IMR-90 (cell line): Measurements from ENCODE around the gene DOCK1. TPM values are rescaled to one million over a fixed set of nuclear protein-coding genes. Genes with fewer than 3 reads are reported as not detected.

Experiments used
- ATAC-seq: fragments of 200-7000 bp; cut with Tn5 transposase; 2 replicates; pipeline ENCODE4 v1.9.1; 2020; ENCODE audit warnings: low read depth, mild to moderate bottlenecking, moderate library complexity
- BruUV-seq: library from RNA; stranded (reverse); fragments of 400-500 nt; replicated peaks from 2 replicates; lab custom pipeline; 2021; lab: Mats Ljungman, UMichigan
- CTCF ChIA-PET: fragments of 300-600 bp; formaldehyde crosslinking; extraction: SDS; loops from one replicate; lab custom pipeline; 2021; ENCODE audit warnings: antibody characterized with exemption; lab: Yijun Ruan, JAX
- POLR2A ChIA-PET: fragments of 300-600 bp; sonication (Branson Sonifier 250); formaldehyde crosslinking; loops from one replicate; lab custom pipeline; 2022; ENCODE audit warnings: antibody characterized with exemption; ENCODE audit not compliant: unreplicated experiment; lab: Charles Lee
- DNase-seq: peaks from one replicate; pipeline ENCODE4 v3.0.0; 2013
- H2AFZ ChIP-seq: replicated peaks from 2 replicates; pipeline ENCODE3; 2013; ENCODE audit warnings: low read length, mild to moderate bottlenecking; ENCODE audit not compliant: poor library complexity
- H2AK5ac ChIP-seq: 2 replicates; pipeline ENCODE4 v1.6.1; 2013; ENCODE audit warnings: low read depth, low read length, inconsistent platforms
- H2AK9ac ChIP-seq: replicated peaks from 2 replicates; pipeline ENCODE3; 2013; ENCODE audit warnings: mild to moderate bottlenecking, low read depth, low read length, moderate library complexity; ENCODE audit not compliant: poor library complexity
- H2BK120ac ChIP-seq: 2 replicates; pipeline ENCODE4 v1.6.1; 2013; ENCODE audit warnings: low read depth, low read length, inconsistent platforms
- H2BK15ac ChIP-seq: 3 replicates; pipeline ENCODE4 v1.6.1; 2013; ENCODE audit warnings: low read depth, low read length, inconsistent platforms
- H2BK20ac ChIP-seq: 2 replicates; pipeline ENCODE4 v1.6.1; 2013; ENCODE audit warnings: low read depth, mild to moderate bottlenecking, inconsistent platforms, low read length, moderate library complexity
- H2BK5ac ChIP-seq: 2 replicates; pipeline ENCODE4 v1.6.1; 2013; ENCODE audit warnings: mild to moderate bottlenecking, low read depth, low read length, inconsistent platforms; ENCODE audit not compliant: poor library complexity, severe bottlenecking
- H3K14ac ChIP-seq: replicated peaks from 2 replicates; pipeline ENCODE4 v1.6.1; 2013; ENCODE audit warnings: low read depth, low read length, inconsistent platforms
- H3K18ac ChIP-seq: 2 replicates; pipeline ENCODE4 v1.6.1; 2013; ENCODE audit warnings: low read depth, low read length, control low read depth
- H3K23ac ChIP-seq: 2 replicates; pipeline ENCODE4 v1.6.1; 2013; ENCODE audit warnings: low read depth, low read length, inconsistent platforms
- H3K27ac ChIP-seq: 2 replicates; pipeline ENCODE4 v1.5.1; 2013; ENCODE audit warnings: mild to moderate bottlenecking, control low read depth, low read length; ENCODE audit not compliant: insufficient read depth
- H3K27me3 ChIP-seq: 2 replicates; pipeline ENCODE4 v1.6.1; 2013; ENCODE audit warnings: low read length; ENCODE audit not compliant: control insufficient read depth, insufficient read depth
- H3K36me3 ChIP-seq: 2 replicates; pipeline ENCODE4 v1.6.1; 2013; ENCODE audit warnings: low read length, mixed read lengths; ENCODE audit not compliant: control insufficient read depth, insufficient read depth
- H3K4ac ChIP-seq: 2 replicates; pipeline ENCODE4 v1.6.1; 2013; ENCODE audit warnings: low read depth, low read length, inconsistent platforms
- H3K4me1 ChIP-seq: 2 replicates; pipeline ENCODE4 v1.6.1; 2013; ENCODE audit warnings: low read length, mixed read lengths; ENCODE audit not compliant: control insufficient read depth, insufficient read depth
- H3K4me2 ChIP-seq: 2 replicates; pipeline ENCODE4 v1.6.1; 2013; ENCODE audit warnings: low read depth, mild to moderate bottlenecking, control low read depth, low read length, moderate library complexity
- H3K4me3 ChIP-seq: 2 replicates; pipeline ENCODE4 v1.5.1; 2013; ENCODE audit warnings: low read depth, mild to moderate bottlenecking, control low read depth, low read length, moderate library complexity; ENCODE audit not compliant: insufficient read depth
- H3K56ac ChIP-seq: 2 replicates; pipeline ENCODE4 v1.6.1; 2013; ENCODE audit warnings: low read length, inconsistent platforms; ENCODE audit not compliant: insufficient read depth; ENCODE audit errors: extremely low read depth
- H3K79me1 ChIP-seq, 2 experiments: 2 replicates each; pipeline ENCODE4 v1.6.1; 2013; ENCODE audit warnings: low read length in 2 of 2, inconsistent platforms in 1 of 2, low read depth in 1 of 2
- H3K9ac ChIP-seq: 2 replicates; pipeline ENCODE4 v1.6.1; 2013; ENCODE audit warnings: low read depth, low read length, control low read depth
- H3K9me1 ChIP-seq: 2 replicates; pipeline ENCODE4 v1.6.1; 2013; ENCODE audit warnings: low read length, inconsistent platforms; ENCODE audit not compliant: insufficient read depth
- H3K9me3 ChIP-seq: 2 replicates; pipeline ENCODE4 v1.6.1; 2013; ENCODE audit warnings: low read length; ENCODE audit not compliant: control insufficient read depth, insufficient read depth
- H4K20me1 ChIP-seq: 2 replicates; pipeline ENCODE4 v1.6.1; 2013; ENCODE audit warnings: low read length, inconsistent platforms; ENCODE audit not compliant: insufficient read depth
- H4K5ac ChIP-seq: 2 replicates; pipeline ENCODE4 v1.6.1; 2013; ENCODE audit warnings: mild to moderate bottlenecking, low read depth, low read length, control low read depth
- H4K8ac ChIP-seq, 2 experiments: 2 replicates each; pipeline ENCODE4 v1.6.1; 2013; ENCODE audit warnings: low read depth in 2 of 2, low read length in 2 of 2, control low read depth in 1 of 2, inconsistent platforms in 1 of 2
- H4K91ac ChIP-seq: 2 replicates; pipeline ENCODE4 v1.6.1; 2013; ENCODE audit warnings: low read depth, low read length, inconsistent platforms; ENCODE audit not compliant: insufficient read depth
- CTCF ChIP-seq: conservative IDR thresholded peaks from 2 replicates; pipeline ENCODE4 v1.5.1; 2012; ENCODE audit warnings: mild to moderate bottlenecking, low read depth, low read length, improper control_type of control experiment
- WGBS, 2 experiments: methylation state at CpG; one replicate each; pipeline versions ENCODE4 v1.1.5 to v1.1.7; 2013; ENCODE audit warnings: missing lambda C conversion rate in 2 of 2; ENCODE audit not compliant: insufficient read length in 1 of 2; ENCODE audit errors: extremely low coverage in 2 of 2; 5-methylcytosine and 5-hydroxymethylcytosine counted together
- dilution Hi-C: fragments of 300-500 bp; cut with HindIII; formaldehyde crosslinking; loops from one replicate; pipeline ENCODE4 v1.14.3; 2018; ENCODE audit warnings: low sequenced_read_pairs; ENCODE audit not compliant: unreplicated experiment
- in situ Hi-C: fragments of 300-500 bp; cut with MboI; formaldehyde crosslinking; loops from 3 replicates; pipeline ENCODE4 v1.14.3; 2019; ENCODE audit warnings: low sequenced_read_pairs, inconsistent platforms, mixed read lengths
- intact Hi-C: fragments of 100-400 bp; cut with micrococcal nuclease; formaldehyde crosslinking; loops from 2 replicates; pipeline ENCODE4 v1.10.0; 2022
- polyA plus RNA-seq, 3 experiments: library from polyadenylated mRNA; depleted of rRNA; stranded (reverse); fragments of >200 nt; gene quantifications; 2 replicates each; pipeline ENCODE4 v1.2.3, GENCODE V29; 2012; ENCODE audit warnings: low replicate concordance in 1 of 3
- total RNA-seq: library from RNA; depleted of rRNA; stranded (reverse); fragments of >200 nt; gene quantifications from 2 replicates; pipeline ENCODE4 v1.2.3, GENCODE V29; 2012

Gene DOCK1
- total and polyA plus RNA-seq, 2 of the 4 experiments (the other 2 are of a cell fraction), result 28.2 to 71.0 TPM

- Histone ChIP-seq H3K36me3 (peaks cover 10% of the 10 kb centered on the region), H2AFZ (no peak overlapping the region), H3K14ac (no peak overlapping the region), H4K91ac (no peak overlapping the region), H2BK20ac (no peak overlapping the region), H3K23ac (no peak overlapping the region), H3K18ac (no peak overlapping the region), H3K4me1 (peaks cover 8% of the 10 kb centered on the region), H3K27ac (no peak overlapping the region), H4K20me1 (peaks cover 8% of the 10 kb centered on the region; the same call in 1 of the 2 replicates), H2AK9ac (no peak overlapping the region), H3K9me1 (peaks cover 8% of the 10 kb centered on the region), H3K4me2 (no peak overlapping the region), H2BK120ac (no peak overlapping the region), H3K27me3 (no peaks in the 10 kb centered on the region), H3K4ac (no peak overlapping the region), H3K4me3 (no peak overlapping the region), H2AK5ac (no peak overlapping the region), H3K9me3 (no peaks in the 10 kb centered on the region), H3K56ac (no peak overlapping the region), H4K8ac (no peak overlapping the region), H3K9ac (no peak overlapping the region), H3K79me1 (peaks cover 0 to 3% of the 10 kb centered on the region in 2 experiments; a peak in 1 of 4 replicates), H4K5ac (no peak overlapping the region), H2BK15ac (no peak overlapping the region), H2BK5ac (no peak overlapping the region)
- CTCF ChIA-PET, result no interaction called here
- DNase-seq, result no peak
- intact Hi-C loops, result no loop called here
- WGBS, 2 experiments, result 71% methylated on average over 4 of the region's 5 CpGs; no CpG with 5 or more reads in 1 of the 2 experiments
- no peak for ATAC-seq
- dilution Hi-C loops, result no loop called here
- in situ Hi-C loops, result no loop called here
- BruUV-seq, result no TSS peak
- TF ChIP-seq CTCF, result no peak
- POLR2A ChIA-PET, result no interaction called here
Measured at GRCh38 chr10:127378628-127379027, 473.4 kb downstream of the DOCK1 start.
